ENCODE results near the gene NPIPB8. TPM values are rescaled to one million over a fixed set of nuclear protein-coding genes. Genes with fewer than 3 reads are reported as not detected.
"Not testable (repeated sequence)": the region's sequence is repeated elsewhere in the genome, so short reads cannot be mapped to it uniquely, and the experiment has no call there.

NPIPB8 gene
- total RNA-seq, 2 donors from 2014 or later = 0.36 TPM; not detected in 1

DNA sequence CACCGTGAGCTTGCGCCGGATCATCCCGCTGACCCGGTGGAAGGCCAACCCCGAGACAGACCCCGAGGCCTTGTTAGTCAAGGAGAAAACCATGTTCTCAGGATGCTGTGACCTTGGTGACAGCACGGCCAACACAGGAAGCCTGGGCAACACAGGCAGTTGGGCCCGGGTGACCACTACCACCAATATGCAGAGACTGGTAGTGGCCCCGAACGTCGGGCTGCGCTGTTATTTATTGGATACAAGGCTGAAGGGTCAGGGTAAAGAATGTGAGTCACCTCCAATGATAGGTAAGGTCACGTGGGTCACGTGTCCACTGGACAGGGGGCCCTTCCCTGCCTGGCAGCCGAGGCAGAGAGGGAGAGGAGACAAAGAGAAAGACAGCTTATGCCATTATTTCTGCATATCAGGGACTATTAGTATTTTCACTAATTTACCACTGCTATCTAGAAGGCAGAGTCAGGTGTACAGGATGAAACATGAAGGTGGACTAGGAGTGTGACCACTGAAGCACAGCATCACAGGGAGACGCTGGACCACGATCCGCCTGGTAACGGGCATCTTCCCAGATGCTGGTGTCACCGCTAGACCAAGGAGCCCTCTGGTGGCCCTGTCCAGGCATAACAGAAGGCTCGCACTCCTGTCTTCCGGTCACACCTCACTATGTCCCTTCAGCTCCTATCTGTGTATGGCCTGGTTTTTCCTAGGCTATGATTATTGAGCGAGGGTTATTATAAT, 22.2 kb upstream of the NPIPB8 start:
- H3K27ac Mint-ChIP-seq; DNase-seq (ENCODE audit: low spot score in 2 of 2); H3K36me3 Mint-ChIP-seq; H3K9me3 Mint-ChIP-seq; ATAC-seq: not testable (repeated sequence)

DNA sequence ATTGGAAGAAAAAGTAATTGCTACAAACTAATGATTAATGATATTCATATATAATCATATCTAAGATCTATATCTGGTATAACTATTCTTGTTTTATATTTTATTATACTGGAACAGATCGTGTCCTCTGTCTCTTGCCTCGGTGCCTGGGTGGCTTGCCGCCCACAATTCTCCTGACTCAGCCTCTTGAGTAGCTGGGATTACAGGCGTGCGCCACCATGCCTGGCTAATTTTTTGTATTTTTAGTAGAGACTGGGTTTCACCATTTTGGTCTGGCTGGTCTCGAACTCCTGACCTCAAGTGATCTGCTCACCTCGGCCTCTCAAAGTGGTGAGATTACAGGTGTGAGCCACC, 21.7 kb upstream of the NPIPB8 start:
- ATAC-seq; H3K9me3 Mint-ChIP-seq; DNase-seq (ENCODE audit: low spot score in 2 of 2); H3K36me3 Mint-ChIP-seq; H3K27ac Mint-ChIP-seq: not testable (repeated sequence)

DNA sequence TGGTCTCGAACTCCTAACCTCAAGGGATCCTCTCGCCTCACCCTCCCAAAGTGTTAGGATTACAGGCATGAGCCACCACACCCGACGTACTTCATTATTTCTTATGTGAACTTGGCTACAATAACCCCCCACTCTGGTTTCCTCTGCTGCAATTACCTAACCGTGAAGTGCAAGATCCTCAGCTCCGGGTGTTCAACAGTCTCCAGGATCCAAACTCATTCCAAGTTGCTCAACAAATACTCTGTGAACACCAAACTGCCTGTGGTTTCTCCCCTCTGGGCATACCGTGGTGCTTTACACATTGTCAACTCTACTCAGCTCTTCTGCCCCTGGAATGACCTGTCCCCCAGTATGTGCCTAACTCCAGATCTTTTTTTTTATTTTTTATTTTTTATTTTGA, 21.2 kb upstream of the NPIPB8 start:
- H3K27ac Mint-ChIP-seq = no peak overlapping the region

DNA sequence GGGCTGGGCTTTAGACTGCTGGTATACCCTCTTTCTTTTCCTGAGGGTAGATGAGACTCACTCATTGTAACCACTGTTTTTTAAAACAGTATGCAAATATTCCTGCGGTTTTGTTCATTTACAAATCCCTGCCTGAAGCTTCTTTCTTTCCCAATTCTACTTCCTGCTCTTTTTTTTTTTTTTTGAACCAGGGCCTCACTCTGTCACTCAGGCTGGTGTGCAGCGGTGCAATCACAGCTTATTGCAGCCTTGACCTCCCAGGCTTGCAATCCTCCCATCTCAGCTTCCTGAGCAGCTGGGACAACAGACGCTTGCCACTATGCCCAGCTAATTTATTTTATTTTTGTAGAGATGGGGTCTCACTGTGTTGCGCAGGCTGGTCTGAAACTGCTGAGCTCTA, 20.0 kb upstream of the NPIPB8 start:
- ATAC-seq (no peak), DNase-seq (ENCODE audit: low spot score in 2 of 2) (no peak)
- no peaks in the 10 kb centered on the region for H3K36me3 Mint-ChIP-seq
- peak overlapping the region in 1 of 2 donors; percentile 88 for H3K27ac Mint-ChIP-seq
- no peaks in the 10 kb centered on the region for H3K9me3 Mint-ChIP-seq

More for the DNA sequence above, 21.2 kb upstream of the NPIPB8 start:
- ATAC-seq (no peak), DNase-seq (ENCODE audit: low spot score in 2 of 2) (no peak)
- Mint-ChIP-seq H3K9me3 (no peaks in the 10 kb centered on the region), H3K36me3 (no peaks in the 10 kb centered on the region)

DNA sequence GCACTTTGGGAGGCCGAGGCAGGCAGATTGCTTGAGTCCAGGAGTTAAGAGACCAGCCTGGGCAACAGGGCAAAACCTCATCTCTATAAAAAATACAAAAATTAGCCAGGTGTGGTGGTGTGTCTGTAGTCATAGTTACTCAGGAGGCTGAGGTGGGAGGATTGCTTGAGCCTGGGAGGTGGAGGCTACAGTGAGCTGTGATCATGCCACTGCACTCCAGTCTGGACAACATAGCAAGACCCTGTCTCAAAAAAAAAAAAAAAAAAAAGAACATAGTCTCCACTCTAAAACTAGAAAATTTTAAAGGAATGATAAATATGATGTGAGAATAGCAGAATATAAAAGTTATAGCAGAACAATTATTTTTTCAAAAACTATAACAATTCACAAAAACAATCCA, 17.5 kb upstream of the NPIPB8 start:
- H3K9me3 Mint-ChIP-seq; ATAC-seq; H3K27ac Mint-ChIP-seq; DNase-seq (ENCODE audit: low spot score in 2 of 2); H3K36me3 Mint-ChIP-seq: not testable (repeated sequence)

GRCh38 chr16:28621481-28622155, 16.2 kb upstream of the NPIPB8 start:
- H3K27ac Mint-ChIP-seq = peak overlapping the region in 1 of 2 donors; percentile 84
- H3K36me3 Mint-ChIP-seq = no peaks in the 10 kb centered on the region
- no peak for DNase-seq (ENCODE audit: low spot score in 2 of 2)
- ATAC-seq = no peak
- no peaks in the 10 kb centered on the region for H3K9me3 Mint-ChIP-seq

DNA sequence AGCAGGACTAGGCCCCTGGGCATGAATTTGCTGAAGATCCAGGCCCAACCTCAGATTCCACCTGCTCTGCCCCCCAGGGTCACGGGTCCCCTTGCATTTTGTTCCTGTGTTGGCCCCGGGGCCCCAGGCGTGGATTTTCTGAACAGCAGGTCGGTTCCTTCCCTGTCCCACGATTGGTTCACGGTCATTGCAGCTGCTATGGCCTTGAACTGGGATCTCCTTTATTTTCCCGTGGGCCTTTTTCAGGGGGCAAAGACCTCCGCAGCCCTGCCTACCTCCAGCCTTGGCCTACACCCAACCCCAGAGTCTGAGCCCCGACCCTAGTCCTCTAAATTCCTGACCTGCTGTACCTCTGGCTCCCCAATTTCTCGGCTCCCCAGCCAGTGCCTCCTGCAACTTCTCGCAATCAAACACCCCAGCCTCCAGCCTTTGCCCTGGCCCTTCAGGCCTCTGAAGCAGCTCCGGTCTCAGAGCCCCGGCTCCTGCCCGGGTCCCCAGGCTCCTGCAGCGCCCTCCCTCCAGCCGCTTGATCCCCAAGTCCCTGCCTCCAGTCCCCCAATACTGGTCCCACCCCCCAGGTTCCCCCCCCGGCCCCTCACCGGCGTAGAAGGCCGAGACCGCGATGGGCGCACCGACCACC, 15.2 kb upstream of the NPIPB8 start:
- peak overlapping the region; percentile 74 to 84 for H3K27ac Mint-ChIP-seq
- not testable (repeated sequence) for DNase-seq (ENCODE audit: low spot score in 2 of 2); H3K9me3 Mint-ChIP-seq; H3K36me3 Mint-ChIP-seq
- peak; percentile 10 to 13 for ATAC-seq

DNA sequence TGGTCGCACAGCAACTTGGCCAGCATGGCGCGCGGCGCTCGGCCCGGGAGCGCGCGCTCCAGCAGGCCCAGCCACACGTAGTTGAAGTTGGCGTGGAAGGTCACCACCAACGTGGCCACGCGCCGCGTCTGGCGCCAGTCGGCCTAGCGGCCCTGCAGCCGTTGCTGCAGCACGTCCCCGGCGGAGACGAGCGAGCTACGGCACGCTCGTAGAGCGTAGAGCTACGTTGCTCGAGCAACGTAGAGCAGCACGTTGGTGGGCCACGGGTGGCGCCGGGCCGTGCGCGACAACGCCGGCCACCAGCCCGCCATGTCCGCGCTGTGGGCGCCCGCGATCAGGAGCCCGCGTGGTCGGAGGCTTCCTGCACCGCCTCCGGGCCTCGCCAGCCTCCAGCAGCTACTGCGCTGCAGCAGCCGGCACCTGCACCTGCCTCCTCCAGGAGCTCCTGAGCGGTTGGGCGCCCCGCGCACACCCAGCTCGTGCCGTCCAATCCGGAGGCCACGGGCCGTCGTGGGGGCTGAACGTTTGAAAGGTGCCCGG, 14.6 kb upstream of the NPIPB8 start:
- Mint-ChIP-seq H3K9me3 (no peaks in the 10 kb centered on the region), H3K36me3 (no peaks in the 10 kb centered on the region), H3K27ac (peak overlapping the region in 1 of 2 donors; percentile 84)
- ATAC-seq (peak; percentile 94 to 98), DNase-seq (ENCODE audit: low spot score in 2 of 2) (peak; percentile 72 to 73)

GRCh38 chr16:28630905-28631304, 7.0 kb upstream of the NPIPB8 start:
- H3K9me3 Mint-ChIP-seq; DNase-seq (ENCODE audit: low spot score in 2 of 2); H3K36me3 Mint-ChIP-seq; H3K27ac Mint-ChIP-seq; ATAC-seq: not testable (repeated sequence)

GRCh38 chr16:28636093-28636823, 1.6 kb upstream of the NPIPB8 start:
- H3K9me3 Mint-ChIP-seq; ATAC-seq; H3K27ac Mint-ChIP-seq; DNase-seq (ENCODE audit: low spot score in 2 of 2); H3K36me3 Mint-ChIP-seq: not testable (repeated sequence)

DNA sequence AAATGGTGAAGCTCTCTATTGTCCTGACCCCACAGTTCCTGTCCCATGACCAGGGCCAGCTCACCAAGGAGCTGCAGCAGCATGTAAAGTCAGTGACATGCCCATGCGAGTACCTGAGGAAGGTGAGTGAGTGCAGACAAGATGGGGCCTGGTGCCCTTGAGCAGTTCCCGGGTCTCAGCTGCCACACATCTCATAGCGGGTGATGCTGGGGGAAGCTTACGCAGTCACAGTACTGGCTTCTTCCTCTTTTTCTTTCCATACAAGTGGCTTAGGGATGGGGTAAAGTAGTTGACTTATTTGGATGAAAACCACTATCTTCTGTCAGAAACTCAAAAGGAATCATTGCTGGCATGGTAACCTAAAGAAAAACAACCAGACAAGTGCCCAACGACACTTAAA, 494 bp downstream of the NPIPB8 start:
- ATAC-seq; H3K36me3 Mint-ChIP-seq; H3K27ac Mint-ChIP-seq; H3K9me3 Mint-ChIP-seq; DNase-seq (ENCODE audit: low spot score in 2 of 2): not testable (repeated sequence)

DNA sequence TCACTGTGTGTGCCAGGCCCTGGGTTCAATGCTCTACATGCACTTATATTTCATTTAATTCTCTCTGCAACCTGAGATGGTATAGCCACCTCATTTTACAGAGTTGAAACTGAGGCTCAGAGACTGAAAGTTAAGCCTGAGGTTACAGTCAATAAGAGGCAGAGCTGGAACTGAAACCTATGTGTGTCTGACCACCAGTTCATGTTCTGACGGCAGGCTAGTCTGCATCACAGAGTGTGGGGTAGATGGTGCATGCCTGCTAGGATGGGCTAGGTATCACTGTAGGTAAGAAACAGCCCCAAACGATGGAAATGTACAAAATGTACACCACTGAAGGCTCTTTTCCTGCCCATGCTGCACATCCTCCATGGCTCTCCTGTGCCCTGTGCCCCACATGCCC, 2.1 kb downstream of the NPIPB8 start:
- DNase-seq (ENCODE audit: low spot score in 2 of 2); ATAC-seq; H3K9me3 Mint-ChIP-seq; H3K36me3 Mint-ChIP-seq; H3K27ac Mint-ChIP-seq: not testable (repeated sequence)

GRCh38 chr16:28666264-28666663, 28.4 kb downstream of the NPIPB8 start:
- ATAC-seq; H3K36me3 Mint-ChIP-seq; DNase-seq (ENCODE audit: low spot score in 2 of 2); H3K9me3 Mint-ChIP-seq; H3K27ac Mint-ChIP-seq: not testable (repeated sequence)

GRCh38 chr16:28667480-28667879, 29.6 kb downstream of the NPIPB8 start:
- DNase-seq (ENCODE audit: low spot score in 2 of 2); H3K9me3 Mint-ChIP-seq; H3K27ac Mint-ChIP-seq; ATAC-seq; H3K36me3 Mint-ChIP-seq: not testable (repeated sequence)

DNA sequence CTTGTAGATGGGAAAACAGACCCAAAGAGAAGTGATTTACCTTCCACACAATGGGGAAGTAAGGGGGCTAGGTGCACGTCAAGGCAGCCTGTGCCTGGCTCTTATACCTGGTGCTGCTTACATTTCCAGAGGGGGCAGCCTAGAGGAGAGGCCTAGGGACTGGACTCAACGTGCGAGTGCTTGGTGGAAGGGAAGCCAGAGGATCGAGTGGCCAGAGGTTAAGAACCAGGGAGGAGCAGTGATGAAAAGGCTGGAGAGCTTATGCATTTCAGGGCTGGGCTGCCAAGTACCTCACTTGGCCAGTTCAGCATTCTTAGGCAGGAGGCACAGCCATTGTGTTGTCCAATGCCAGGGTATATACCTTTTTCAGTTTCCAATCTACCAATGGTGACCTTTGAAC, 30.3 kb downstream of the NPIPB8 start:
- not testable (repeated sequence) for DNase-seq (ENCODE audit: low spot score in 2 of 2); H3K9me3 Mint-ChIP-seq; ATAC-seq; H3K27ac Mint-ChIP-seq; H3K36me3 Mint-ChIP-seq

- not testable (repeated sequence) for H3K9me3 Mint-ChIP-seq; H3K27ac Mint-ChIP-seq; H3K36me3 Mint-ChIP-seq; DNase-seq (ENCODE audit: low spot score in 2 of 2)
- ATAC-seq = peak; percentile 95 to 97
Observed at GRCh38 chr16:28688327-28688952, 50.6 kb downstream of the NPIPB8 start.

Measured in activated naive CD4-positive, alpha-beta T cell treated with anti-CD3 and anti-CD28 coated beads, Interleukin-2, amount 50 U/mL, for 72 hours (primary cell).